Psoas muscle (tissue), 8 donors: ENCODE measurements around the gene HABP2. TPM values are rescaled to one million over a fixed set of nuclear protein-coding genes. Genes with fewer than 3 reads are reported as not detected.
A peak's percentile ranks its signal among the peaks of the same experiment; 100 is the strongest.

ENCODE experiments used
- ATAC-seq, 4 donors: fragments of 200-7000 bp; cut with Tn5 transposase; one replicate each; pipeline ENCODE4 v1.9.1; 2020; ENCODE audit warnings: moderate library complexity in 3 of 4, mild to moderate bottlenecking in 2 of 4
- DNase-seq, 2 donors: peaks; one replicate each; pipeline ENCODE4 v3.0.0-alpha.2; 2020
- H3K27ac ChIP-seq: fragments of 200-600 bp; one replicate; pipeline ENCODE4 v1.8.0; 2022
- H3K27me3 ChIP-seq, 3 donors: fragments of 200-600 bp in 1 of 3; one replicate each; pipeline versions ENCODE4 v1.6.1 to v1.8.0; 2013 to 2022; ENCODE audit warnings: low read length in 2 of 3, mild to moderate bottlenecking in 2 of 3, moderate library complexity in 1 of 3; ENCODE audit not compliant: insufficient read depth in 3 of 3
- H3K36me3 ChIP-seq, 2 donors: fragments of 200-600 bp in 1 of 2; one replicate each; pipeline versions ENCODE4 v1.6.1 to v1.8.0; 2013 to 2022; ENCODE audit warnings: low read depth in 1 of 2, mild to moderate bottlenecking in 1 of 2, moderate library complexity in 1 of 2; ENCODE audit not compliant: insufficient read depth in 1 of 2
- H3K4me1 ChIP-seq: fragments of 200-600 bp; one replicate; pipeline ENCODE4 v1.8.0; 2022
- H3K4me3 ChIP-seq: fragments of 200-600 bp; one replicate; pipeline ENCODE4 v1.8.0; 2022; ENCODE audit warnings: mild to moderate bottlenecking
- H3K9me3 ChIP-seq: fragments of 200-600 bp; one replicate; pipeline ENCODE4 v1.8.0; 2022
- CTCF ChIP-seq: fragments of 200-600 bp; IDR thresholded peaks from one replicate; pipeline ENCODE4 v1.8.0; 2022; ENCODE audit warnings: antibody characterized with exemption
- WGBS, 3 donors: extraction: QIAGEN DNeasy Blood & Tissue Kit; methylation state at CpG; one replicate each; pipeline versions ENCODE4 v1.1.6 to v1.1.7; 2013; 5-methylcytosine and 5-hydroxymethylcytosine counted together
- intact Hi-C, 2 donors: fragments of 100-400 bp; cut with DNase I; formaldehyde crosslinking; loops; one replicate each; pipeline versions ENCODE4 v1.11.0 to v1.14.2; 2022
- polyA plus RNA-seq, 3 donors: library from polyadenylated mRNA; stranded (reverse); fragments of 200-250 nt; gene quantifications; one replicate each; pipeline ENCODE4 v1.2.3, GENCODE V29; 2013
- total RNA-seq, 4 donors: library from RNA; stranded (reverse); fragmentation: NEBNext Ultra II Directional in 2 of 4; extraction: Animal tissue kit (Norgen Biotek cat#: 25700) in 2 of 4; gene quantifications; one replicate each; pipeline versions ENCODE4 v1.2.1 to v1.2.4, GENCODE V29; 2021 to 2023
- donor health status: healthy with polysubstance abuse.
- donor health status: DM: no; HTN: no; CAD: no; lungs with moderate emphysema.
- donor health status: Bipolar disorder and iron deficiency.
- donor health status: healthy.
- donor health status: DM: yes; HTN: yes; CAD: no.
- donor health status: DM: no; HTN: no; CAD: no.
- donor health status: DM: no; HTN: no; CAD: no.
- donor health status: DM: yes; HTN: yes; CAD: no.

Gene HABP2
- total and polyA plus RNA-seq, 7 donors: 0.01 to 0.16 (median 0.13) TPM; not detected in 2

GRCh38 chr10:113563306-113564088 is 10.6 kb downstream of the HABP2 start:
- intact Hi-C loops: loop anchor here (2.0 to 5.0 kb wide), 4 partner anchors 41 to 176 kb away; no protein-coding TSS in a partner anchor
- DNase-seq: peak; percentile 73 to 89
- peak; percentile 88 to 95 (median 89) for ATAC-seq

GRCh38 chr10:113565364-113565763 is 12.5 kb downstream of the HABP2 start:
- no peaks in the 10 kb centered on the region for H3K9me3 ChIP-seq
- intact Hi-C loops: no loop called here
- WGBS, 3 donors: 0 to 9% (median 1%) methylated on average over 1 of the region's 1 CpG
- H3K4me3 ChIP-seq: no peak overlapping the region
- no peaks in the 10 kb centered on the region for H3K36me3 ChIP-seq
- TF ChIP-seq CTCF: no peak
- H3K27ac ChIP-seq: no peak overlapping the region
- H3K4me1 ChIP-seq: peaks cover 44% of the 10 kb centered on the region
- no peak for DNase-seq
- ATAC-seq: no peak
- no peaks in the 10 kb centered on the region for H3K27me3 ChIP-seq

More at GRCh38 chr10:113563306-113564088, 10.6 kb downstream of the HABP2 start:
- peak overlapping the region; percentile 46 for H3K4me3 ChIP-seq
- no peaks in the 10 kb centered on the region for H3K9me3 ChIP-seq
- TF ChIP-seq CTCF: peak; percentile 99
- 8 to 14% (median 8%) methylated on average over 18 of the region's 18 CpGs for WGBS, 3 donors
- H3K4me1 ChIP-seq: peaks cover 30% of the 10 kb centered on the region
- H3K27me3 ChIP-seq: no peaks in the 10 kb centered on the region
- H3K36me3 ChIP-seq: no peaks in the 10 kb centered on the region
- H3K27ac ChIP-seq: no peak overlapping the region

- intact Hi-C loops: no loop called here
- ATAC-seq: no peak
- WGBS, 3 donors: 72 to 85% (median 76%) methylated on average over 6 of the region's 6 CpGs
Observed at GRCh38 chr10:113566888-113567287, 14.0 kb downstream of the HABP2 start.

GRCh38 chr10:113569576-113569975 is 16.7 kb downstream of the HABP2 start:
- intact Hi-C loops: no loop called here
- Histone ChIP-seq H3K27ac (peak overlapping the region; percentile 60), H3K27me3 (no peaks in the 10 kb centered on the region), H3K4me1 (peaks cover 30% of the 10 kb centered on the region), H3K4me3 (no peak overlapping the region), H3K9me3 (no peaks in the 10 kb centered on the region), H3K36me3 (no peaks in the 10 kb centered on the region)
- WGBS, 3 donors: 12 to 18% (median 16%) methylated on average over 8 of the region's 8 CpGs
- ATAC-seq (peak; percentile 92 to 94 (median 92)), DNase-seq (peak; percentile 62 to 79)
- TF ChIP-seq CTCF: no peak

More at GRCh38 chr10:113566888-113567287, 14.0 kb downstream of the HABP2 start:
- H3K36me3 ChIP-seq: no peaks in the 10 kb centered on the region
- H3K27me3 ChIP-seq: no peaks in the 10 kb centered on the region
- H3K9me3 ChIP-seq: no peaks in the 10 kb centered on the region
- H3K4me1 ChIP-seq: peaks cover 41% of the 10 kb centered on the region
- no peak overlapping the region for H3K4me3 ChIP-seq
- no peak overlapping the region for H3K27ac ChIP-seq
- no peak for TF ChIP-seq CTCF
- no peak for DNase-seq
